Vagina (tissue), 2 donors: ENCODE measurements around the gene SLIT2.

Source experiments
- POLR2A ChIP-seq, 2 donors: fragments of 450-650 bp; IDR thresholded peaks; one replicate each; pipeline ENCODE4 v1.6.1; 2017; ENCODE audit warnings: antibody characterized with exemption in 2 of 2, mild to moderate bottlenecking in 2 of 2, moderate library complexity in 2 of 2
- POLR2AphosphoS5 ChIP-seq, 2 donors: sonication (generic); formaldehyde crosslinking; IDR thresholded peaks; one replicate each; pipeline ENCODE4 v1.9.0; 2017; ENCODE audit warnings: antibody characterized with exemption in 2 of 2, mild to moderate bottlenecking in 2 of 2, low read depth in 1 of 2; ENCODE audit not compliant: insufficient read depth in 1 of 2
- TF ChIP-seq, protein P1 (sequence below), 3 experiments: fragments of 450-650 bp in 2 of 3; fragments of 200-600 bp in 1 of 3; sonication (generic) in 1 of 3; IDR thresholded peaks; one replicate each; pipeline ENCODE4 v1.5.1; 2017 to 2019; ENCODE audit warnings: antibody characterized with exemption in 3 of 3, mild to moderate bottlenecking in 2 of 3, moderate library complexity in 2 of 3

DNA sequence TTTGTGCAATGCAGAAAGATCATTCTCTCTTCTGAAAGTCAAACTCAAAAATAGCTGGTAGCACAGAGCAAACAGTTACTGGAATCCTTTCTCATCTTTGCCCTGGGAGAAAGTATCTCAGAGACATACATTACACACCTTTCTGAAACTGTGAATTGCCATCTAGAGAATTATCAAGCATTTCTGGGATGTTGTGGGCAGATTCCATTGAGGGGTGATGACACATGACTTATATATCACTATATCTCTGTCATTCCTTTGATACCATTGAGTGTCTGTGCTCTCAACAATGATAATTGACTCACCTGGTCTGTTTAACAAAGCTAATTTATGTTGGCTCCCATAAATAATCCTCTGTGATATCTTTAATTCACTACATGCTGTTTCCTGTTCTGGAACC is 13.0 kb downstream of the SLIT2 start:
- TF ChIP-seq, protein P1, sequence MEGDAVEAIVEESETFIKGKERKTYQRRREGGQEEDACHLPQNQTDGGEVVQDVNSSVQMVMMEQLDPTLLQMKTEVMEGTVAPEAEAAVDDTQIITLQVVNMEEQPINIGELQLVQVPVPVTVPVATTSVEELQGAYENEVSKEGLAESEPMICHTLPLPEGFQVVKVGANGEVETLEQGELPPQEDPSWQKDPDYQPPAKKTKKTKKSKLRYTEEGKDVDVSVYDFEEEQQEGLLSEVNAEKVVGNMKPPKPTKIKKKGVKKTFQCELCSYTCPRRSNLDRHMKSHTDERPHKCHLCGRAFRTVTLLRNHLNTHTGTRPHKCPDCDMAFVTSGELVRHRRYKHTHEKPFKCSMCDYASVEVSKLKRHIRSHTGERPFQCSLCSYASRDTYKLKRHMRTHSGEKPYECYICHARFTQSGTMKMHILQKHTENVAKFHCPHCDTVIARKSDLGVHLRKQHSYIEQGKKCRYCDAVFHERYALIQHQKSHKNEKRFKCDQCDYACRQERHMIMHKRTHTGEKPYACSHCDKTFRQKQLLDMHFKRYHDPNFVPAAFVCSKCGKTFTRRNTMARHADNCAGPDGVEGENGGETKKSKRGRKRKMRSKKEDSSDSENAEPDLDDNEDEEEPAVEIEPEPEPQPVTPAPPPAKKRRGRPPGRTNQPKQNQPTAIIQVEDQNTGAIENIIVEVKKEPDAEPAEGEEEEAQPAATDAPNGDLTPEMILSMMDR (IDR thresholded peaks at IDR 0.05) = no peak
- TF ChIP-seq POLR2AphosphoS5 (IDR thresholded peaks at IDR 0.05; ENCODE audit: insufficient read depth in 1 of 2, low read depth in 1 of 2) (no peak), POLR2A (IDR thresholded peaks at IDR 0.05) (no peak)
